ENCODE data around the gene DCN. TPM values are rescaled to one million over a fixed set of nuclear protein-coding genes. Genes with fewer than 3 reads are reported as not detected.

Gene DCN
- polyA plus RNA-seq, 1 of the 3 experiments (the other 2 are of a cell fraction): 5.5 TPM

DNA sequence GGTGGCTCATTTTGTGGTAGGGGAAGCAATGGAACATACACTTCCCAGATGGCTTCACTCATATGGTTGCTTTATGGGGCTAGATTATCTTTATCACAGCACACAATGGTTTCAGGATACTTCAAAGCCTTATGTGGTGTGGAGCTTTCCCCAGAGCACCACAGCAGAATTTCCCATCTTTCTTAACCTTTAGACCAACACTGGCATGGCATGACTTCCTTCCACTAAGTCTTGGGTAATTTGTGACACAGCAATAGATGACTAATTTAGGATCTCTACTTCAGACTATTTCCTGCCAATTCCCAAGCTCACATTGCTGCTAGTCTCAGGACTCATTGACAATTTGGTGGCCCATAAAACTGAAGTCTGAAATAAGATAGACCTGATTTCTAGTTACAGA lies 36.9 kb upstream of the DCN start (continued):
- no peak for TF ChIP-seq TAF1 (IDR thresholded peaks at IDR 0.05; ENCODE audit: borderline replicate concordance, low read depth, low read length)
- no peak for TF ChIP-seq SIN3A (IDR thresholded peaks at IDR 0.05; ENCODE audit: borderline replicate concordance, low read depth, low read length)
- no peak for TF ChIP-seq POLR2AphosphoS5 (IDR thresholded peaks at IDR 0.05; ENCODE audit: low read depth, low read length)
- no peak for TF ChIP-seq NRF1 (IDR thresholded peaks at IDR 0.05; ENCODE audit: low read depth, low read length)
- no peak for TF ChIP-seq SMC3 (IDR thresholded peaks at IDR 0.05; ENCODE audit: low read depth, low read length)
- no peak for TF ChIP-seq GATA2 (CRISPR knock-in tag; IDR thresholded peaks at IDR 0.05)
- no peak for TF ChIP-seq RAD21 (IDR thresholded peaks at IDR 0.05; ENCODE audit: low read length)
- no peak for TF ChIP-seq RXRA (IDR thresholded peaks at IDR 0.05; ENCODE audit: borderline replicate concordance, low read depth)
- TF ChIP-seq, protein P1, sequence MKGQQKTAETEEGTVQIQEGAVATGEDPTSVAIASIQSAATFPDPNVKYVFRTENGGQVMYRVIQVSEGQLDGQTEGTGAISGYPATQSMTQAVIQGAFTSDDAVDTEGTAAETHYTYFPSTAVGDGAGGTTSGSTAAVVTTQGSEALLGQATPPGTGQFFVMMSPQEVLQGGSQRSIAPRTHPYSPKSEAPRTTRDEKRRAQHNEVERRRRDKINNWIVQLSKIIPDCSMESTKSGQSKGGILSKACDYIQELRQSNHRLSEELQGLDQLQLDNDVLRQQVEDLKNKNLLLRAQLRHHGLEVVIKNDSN (IDR thresholded peaks at IDR 0.05; ENCODE audit: borderline replicate concordance, low read depth): no peak
- TF ChIP-seq FOXM1 (IDR thresholded peaks at IDR 0.05; ENCODE audit: low read depth): no peak
- TF ChIP-seq EZH2phosphoT487 (IDR thresholded peaks at IDR 0.05; ENCODE audit: borderline replicate concordance, low read depth): no peak
- TF ChIP-seq, protein P2, sequence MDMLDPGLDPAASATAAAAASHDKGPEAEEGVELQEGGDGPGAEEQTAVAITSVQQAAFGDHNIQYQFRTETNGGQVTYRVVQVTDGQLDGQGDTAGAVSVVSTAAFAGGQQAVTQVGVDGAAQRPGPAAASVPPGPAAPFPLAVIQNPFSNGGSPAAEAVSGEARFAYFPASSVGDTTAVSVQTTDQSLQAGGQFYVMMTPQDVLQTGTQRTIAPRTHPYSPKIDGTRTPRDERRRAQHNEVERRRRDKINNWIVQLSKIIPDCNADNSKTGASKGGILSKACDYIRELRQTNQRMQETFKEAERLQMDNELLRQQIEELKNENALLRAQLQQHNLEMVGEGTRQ (IDR thresholded peaks at IDR 0.05; ENCODE audit: borderline replicate concordance, low read depth, low read length): no peak
- no peak for TF ChIP-seq TEAD4 (IDR thresholded peaks at IDR 0.05; ENCODE audit: borderline replicate concordance, insufficient read depth)

DNA sequence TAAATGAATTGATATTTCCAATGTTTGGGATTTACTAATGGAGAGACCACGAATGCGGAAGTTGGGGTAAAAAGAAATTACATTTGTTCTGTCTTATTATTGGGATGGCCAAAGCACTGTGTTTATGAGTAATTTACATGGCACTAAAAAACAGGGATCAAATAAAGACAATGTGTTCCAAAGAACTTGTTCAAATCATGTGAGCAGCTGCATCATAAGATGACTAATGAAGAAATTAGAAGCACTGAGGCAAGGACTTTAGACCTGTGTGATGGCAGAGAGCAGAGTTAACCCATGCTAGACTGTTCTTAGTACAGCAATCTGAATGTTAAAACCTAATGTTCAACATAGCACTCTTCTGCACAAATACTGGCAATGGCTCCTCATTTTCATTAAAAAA lies 34.3 kb upstream of the DCN start:
- H3K4me1 ChIP-seq (ENCODE audit: control insufficient read depth in 1 of 2, insufficient read depth in 2 of 2, low read depth in 1 of 2, low read length in 1 of 2): no peaks in the 10 kb centered on the region
- no peak overlapping the region for H3K27ac ChIP-seq (ENCODE audit: low read depth in 2 of 2, low read length in 1 of 2)
- no peak overlapping the region for H3K9ac ChIP-seq
- no peak overlapping the region for H3K4me3 ChIP-seq (ENCODE audit: low read depth in 2 of 2, low read length in 1 of 2)
- H3K4me2 ChIP-seq: no peak overlapping the region
- no peaks in the 10 kb centered on the region for H3K27me3 ChIP-seq (ENCODE audit: insufficient read depth)
- ChIA-PET POLR2A (no interaction called here), CTCF (no interaction called here)
- DNase-seq: no peak
- H3K79me2 ChIP-seq (ENCODE audit: insufficient read depth): no peaks in the 10 kb centered on the region
- no peak overlapping the region for H2AFZ ChIP-seq (ENCODE audit: low read depth)
- no peaks in the 10 kb centered on the region for H3K9me3 ChIP-seq
- TF ChIP-seq FOXM1 (IDR thresholded peaks at IDR 0.05; ENCODE audit: low read depth) (no peak), POLR2AphosphoS5 (IDR thresholded peaks at IDR 0.05; ENCODE audit: low read depth, low read length) (no peak), TEAD4 (IDR thresholded peaks at IDR 0.05; ENCODE audit: borderline replicate concordance, insufficient read depth) (no peak), EZH2phosphoT487 (IDR thresholded peaks at IDR 0.05; ENCODE audit: borderline replicate concordance, low read depth) (no peak), GABPA (IDR thresholded peaks at IDR 0.05; ENCODE audit: low read depth) (no peak), YY1 (IDR thresholded peaks at IDR 0.05; ENCODE audit: low read depth) (no peak), RAD21 (IDR thresholded peaks at IDR 0.05; ENCODE audit: low read length) (no peak), GATA2 (CRISPR knock-in tag; IDR thresholded peaks at IDR 0.05) (no peak)
- H3K36me3 ChIP-seq (replicated peaks in 1 of 2; ENCODE audit: control insufficient read depth in 1 of 2, insufficient read depth in 2 of 2, low read length in 1 of 2): no peaks in the 10 kb centered on the region
- no peaks in the 10 kb centered on the region for H4K20me1 ChIP-seq (ENCODE audit: insufficient read depth)
- H3F3A ChIP-seq (replicated peaks; ENCODE audit: insufficient read depth): peaks cover 7% of the 10 kb centered on the region
- 89% methylated on average over 2 of the region's 2 CpGs for WGBS (ENCODE audit: low lambda C conversion rate)
- H3K9me2 ChIP-seq: no peaks in the 10 kb centered on the region
